K562 (cell line): Measurements from ENCODE around the gene ACER3. TPM values are rescaled to one million over a fixed set of nuclear protein-coding genes. Genes with fewer than 3 reads are reported as not detected.

Source experiments
- ATAC-seq: fragments of 200-7000 bp; cut with Tn5 transposase; 3 replicates; pipeline ENCODE4 v1.9.1; 2020; ENCODE audit warnings: moderate library complexity
- BruUV-seq: library from RNA; stranded (reverse); fragments of 400-500 nt; replicated peaks from 2 replicates; lab custom pipeline; 2021; lab: Mats Ljungman, UMichigan
- CTCF ChIA-PET: fragments of 300-600 bp; formaldehyde crosslinking; extraction: SDS; loops from one replicate; lab custom pipeline; 2021; ENCODE audit warnings: low intra/inter-chr PET ratio; lab: Yijun Ruan, JAX
- POLR2A ChIA-PET: fragments of 300-600, 350-650 bp; sonication (Branson Sonifier 250); formaldehyde crosslinking; extraction: SDS; loops from one replicate; lab custom pipeline; 2021; ENCODE audit warnings: antibody characterized with exemption, inconsistent platforms; lab: Yijun Ruan, JAX
- DNase-seq, 4 experiments: peaks; one replicate each; pipeline versions ENCODE4 v3.0.0 to v3.0.0-alpha.2; 2011 to 2018; ENCODE audit warnings: low spot score in 3 of 4, mixed read lengths in 3 of 4; ENCODE audit errors: extremely low read depth in 1 of 4
- FAIRE-seq: peaks from 2 replicates; lab custom pipeline; 2011; peaks lifted over from hg19 to GRCh38; lab: Jason Lieb, UNC
- H2AFZ ChIP-seq: 2 replicates; pipeline ENCODE4 v1.6.0; 2011; ENCODE audit warnings: low read depth, low read length, control low read depth, inconsistent platforms
- H3K27ac ChIP-seq: fragments of 200-600 bp; 3 replicates; pipeline ENCODE4 v1.8.0; 2011; ENCODE audit warnings: low read depth, mild to moderate bottlenecking, control low read depth, inconsistent platforms, low read length, moderate library complexity, mixed read lengths; ENCODE audit errors: extremely low read depth
- H3K27me3 ChIP-seq, 2 experiments: fragments of 300-600 bp in 1 of 2; 2 replicates in 1 of 2; 3 replicates in 1 of 2; pipeline versions ENCODE4 v1.6.0 to v1.8.0; 2011; ENCODE audit warnings: inconsistent platforms in 2 of 2, low read length in 2 of 2, mild to moderate bottlenecking in 1 of 2, mixed read lengths in 1 of 2, moderate library complexity in 1 of 2; ENCODE audit not compliant: control insufficient read depth in 2 of 2, insufficient read depth in 2 of 2
- H3K36me3 ChIP-seq: fragments of 300-600 bp; 3 replicates; pipeline ENCODE4 v1.8.0; 2011; ENCODE audit warnings: mild to moderate bottlenecking, low read length, inconsistent platforms; ENCODE audit not compliant: control insufficient read depth, insufficient read depth
- H3K4me1 ChIP-seq, 2 experiments: fragments of 200-600 bp in 1 of 2; replicated peaks in 1 of 2; 2 replicates in 1 of 2; 3 replicates in 1 of 2; pipeline versions ENCODE4 v1.5.1 to v1.8.0; 2011; ENCODE audit warnings: inconsistent platforms in 2 of 2, low read length in 2 of 2, mild to moderate bottlenecking in 1 of 2, mixed read lengths in 1 of 2, moderate library complexity in 1 of 2; ENCODE audit not compliant: control insufficient read depth in 2 of 2, insufficient read depth in 2 of 2
- H3K4me2 ChIP-seq: 2 replicates; pipeline ENCODE4 v1.6.1; 2011; ENCODE audit warnings: low read length, control low read depth, inconsistent platforms, mixed read lengths; ENCODE audit not compliant: insufficient read depth
- H3K4me3 ChIP-seq: fragments of 200-600 bp; sonication (generic), shearing (Covaris generic); 2 replicates; pipeline ENCODE4 v1.5.1; 2016; ENCODE audit warnings: control low read depth, inconsistent platforms
- H3K79me2 ChIP-seq: fragments of 200-600 bp; 3 replicates; pipeline ENCODE4 v1.8.0; 2011; ENCODE audit warnings: low read length, inconsistent platforms; ENCODE audit not compliant: control insufficient read depth, insufficient read depth
- H3K9ac ChIP-seq, 2 experiments: 2 replicates each; pipeline versions ENCODE4 v1.6.0 to v1.6.1; 2011; ENCODE audit warnings: low read depth in 2 of 2, low read length in 2 of 2, control low read depth in 1 of 2, inconsistent platforms in 1 of 2, mild to moderate bottlenecking in 1 of 2, mixed read lengths in 1 of 2; ENCODE audit not compliant: insufficient read depth in 1 of 2
- H3K9me1 ChIP-seq: one replicate; pipeline ENCODE4 v1.6.0; 2011; ENCODE audit warnings: inconsistent platforms, mild to moderate bottlenecking, low read length, moderate library complexity; ENCODE audit not compliant: control insufficient read depth, insufficient read depth
- H3K9me3 ChIP-seq: replicated peaks from 2 replicates; pipeline ENCODE4 v1.5.1; 2011; ENCODE audit warnings: low read depth, low read length, inconsistent platforms; ENCODE audit not compliant: control insufficient read depth, insufficient read depth
- H4K20me1 ChIP-seq: replicated peaks from 2 replicates; pipeline ENCODE4 v1.6.1; 2011; ENCODE audit warnings: low read length, inconsistent platforms, mixed read lengths; ENCODE audit not compliant: control insufficient read depth, insufficient read depth
- ARID1B ChIP-seq: fragments of 450-650 bp; IDR thresholded peaks from 2 replicates; pipeline ENCODE4 v1.6.1; 2016; ENCODE audit warnings: antibody characterized with exemption, mild to moderate bottlenecking, inconsistent platforms
- BHLHE40 ChIP-seq: IDR thresholded peaks from 2 replicates; pipeline ENCODE4 v1.6.1; 2011; ENCODE audit warnings: low read length, improper control_type of control experiment
- CBFA2T2 ChIP-seq: fragments of 450-650 bp; conservative IDR thresholded peaks from 2 replicates; pipeline ENCODE4 v1.6.1; 2017; ENCODE audit warnings: mild to moderate bottlenecking
- CBFA2T3 ChIP-seq: fragments of 450-650 bp; IDR thresholded peaks from 2 replicates; pipeline ENCODE4 v1.6.1; 2017
- EWSR1 ChIP-seq: fragments of 450-650 bp; IDR thresholded peaks from 2 replicates; pipeline ENCODE4 v1.6.1; 2018; ENCODE audit warnings: borderline replicate concordance, mild to moderate bottlenecking, low read depth, moderate library complexity; ENCODE audit not compliant: partially characterized antibody
- NCOR1 ChIP-seq: fragments of 450-650 bp; IDR thresholded peaks from 2 replicates; pipeline ENCODE4 v1.6.1; 2016; ENCODE audit warnings: mild to moderate bottlenecking, moderate library complexity
- TAL1 ChIP-seq: fragments of 450-650 bp; IDR thresholded peaks from 2 replicates; pipeline ENCODE4 v1.6.1; 2016; ENCODE audit warnings: mild to moderate bottlenecking
- TCF3 ChIP-seq: sonication (generic); formaldehyde crosslinking; IDR thresholded peaks from 2 replicates; pipeline ENCODE4 v1.4.0; 2020; ENCODE audit warnings: mild to moderate bottlenecking, missing genetic modification reagents
- ZNF133 ChIP-seq: fragments of 250-450 bp; sonication (Bioruptor Pico); IDR thresholded peaks from 2 replicates; pipeline ENCODE4 v1.4.0; 2020; ENCODE audit warnings: mild to moderate bottlenecking
- WGBS: fragments of 100-300 bp; shearing (Covaris generic); methylation state at CpG from one replicate; pipeline ENCODE4 v1.1.6; 2016; ENCODE audit warnings: low coverage, mixed read lengths; ENCODE audit not compliant: insufficient coverage; ENCODE audit errors: missing lambda C conversion rate; 5-methylcytosine and 5-hydroxymethylcytosine counted together
- in situ Hi-C: fragments of 300-500 bp; cut with MboI; formaldehyde crosslinking; loops from 4 replicates; pipeline ENCODE4 v1.15.0; 2018; ENCODE audit warnings: inconsistent platforms, mixed read lengths
- intact Hi-C: fragments of 100-400 bp; cut with micrococcal nuclease; formaldehyde crosslinking; loops from 2 replicates; pipeline ENCODE4 v1.14.2; 2022
- polyA plus RNA-seq, 8 experiments: library from polyadenylated mRNA; depleted of rRNA in 4 of 8; stranded (reverse) in 5 of 8; unstranded in 3 of 8; fragments of >200 nt; fragmentation: Nextera tagmentation in 2 of 8; fragmentation: Illumina TruSeq in 1 of 8; extraction: Ambion mirVana in 2 of 8; extraction: Trizol in 1 of 8; gene quantifications; 2 replicates each; pipeline versions ENCODE4 v1.2.1 to v1.2.3, GENCODE V29; 2011 to 2014; ENCODE audit warnings: inconsistent platforms in 1 of 8, missing spikeins in 1 of 8
- total RNA-seq, 7 experiments: library from RNA; depleted of rRNA in 6 of 7; stranded (reverse); fragments of >200 nt in 6 of 7; fragmentation: Illumina TruSeq in 2 of 7; extraction: Trizol in 2 of 7; gene quantifications; 2 replicates each; pipeline versions ENCODE4 v1.2.1 to v1.2.3, GENCODE V29; 2011 to 2021; ENCODE audit warnings: low replicate concordance in 1 of 7
- TF ChIP-seq, protein P1 (sequence below): IDR thresholded peaks from 2 replicates; pipeline ENCODE4 v1.6.1; 2014; ENCODE audit warnings: antibody characterized with exemption

ACER3 gene
- total and polyA plus RNA-seq, 9 of the 15 experiments (the other 6 are each of a cell fraction or from before 2014, with no cell fraction given): 2.0 to 23.8 (median 9.5) TPM

DNA sequence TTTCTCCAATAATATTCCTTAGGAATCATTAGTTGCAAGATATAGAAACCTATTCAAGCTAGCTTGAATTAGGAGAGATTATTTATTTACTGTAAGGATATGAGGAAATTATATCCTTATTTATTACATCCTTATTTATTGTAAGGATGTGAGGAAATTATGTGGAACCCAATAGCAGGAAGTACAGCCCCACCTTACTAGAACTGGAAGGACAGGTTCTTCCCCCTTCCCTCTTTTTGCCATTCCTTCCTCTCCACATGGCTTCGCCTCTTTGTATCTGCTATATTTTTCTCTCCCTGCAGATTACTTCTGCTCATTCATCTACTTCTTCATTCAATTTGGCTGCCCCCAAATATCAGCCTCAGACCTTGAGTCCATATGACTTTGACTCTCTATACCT, 124.0 kb downstream of the ACER3 start (continued):
- TF ChIP-seq, protein P1, sequence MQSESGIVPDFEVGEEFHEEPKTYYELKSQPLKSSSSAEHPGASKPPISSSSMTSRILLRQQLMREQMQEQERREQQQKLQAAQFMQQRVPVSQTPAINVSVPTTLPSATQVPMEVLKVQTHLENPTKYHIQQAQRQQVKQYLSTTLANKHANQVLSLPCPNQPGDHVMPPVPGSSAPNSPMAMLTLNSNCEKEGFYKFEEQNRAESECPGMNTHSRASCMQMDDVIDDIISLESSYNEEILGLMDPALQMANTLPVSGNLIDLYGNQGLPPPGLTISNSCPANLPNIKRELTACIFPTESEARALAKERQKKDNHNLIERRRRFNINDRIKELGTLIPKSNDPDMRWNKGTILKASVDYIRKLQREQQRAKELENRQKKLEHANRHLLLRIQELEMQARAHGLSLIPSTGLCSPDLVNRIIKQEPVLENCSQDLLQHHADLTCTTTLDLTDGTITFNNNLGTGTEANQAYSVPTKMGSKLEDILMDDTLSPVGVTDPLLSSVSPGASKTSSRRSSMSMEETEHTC: no peak
- no peak for TF ChIP-seq ZNF133 (CRISPR knock-in tag)
- TF ChIP-seq, all 486 proteins: peak for 0

DNA sequence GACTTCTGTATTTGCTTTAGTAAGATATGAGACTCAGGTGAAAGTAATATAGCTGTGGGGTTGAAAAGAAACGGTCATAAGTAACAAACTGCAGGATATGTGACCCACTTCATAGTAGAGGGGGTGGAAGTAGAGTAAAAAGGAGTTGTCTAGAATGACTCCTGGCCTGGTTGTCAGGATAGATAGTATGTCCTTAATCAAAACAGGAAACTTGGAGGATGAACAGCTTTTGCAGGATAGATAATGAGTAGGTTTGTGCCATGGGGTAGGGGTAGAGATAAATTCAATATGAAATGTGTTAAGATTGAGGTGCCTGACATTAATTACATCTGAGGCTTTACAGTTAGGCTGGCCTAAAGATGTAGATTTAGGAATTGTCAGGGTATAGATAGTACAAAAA, 126.5 kb downstream of the ACER3 start:
- Histone ChIP-seq H3K27ac (0 out of 3 replicates have a peak overlapping the region, but pooled peaks have one; percentile 30), H3K27me3 (no peaks in the 10 kb centered on the region), H3K4me2 (no peak overlapping the region), H2AFZ (no peak overlapping the region), H3K9ac (no peak overlapping the region), H3K4me3 (no peak overlapping the region), H4K20me1 (no peaks in the 10 kb centered on the region), H3K9me3 (no peaks in the 10 kb centered on the region), H3K4me1 (peaks cover 0 to 6% of the 10 kb centered on the region in 2 experiments; a peak in 2 of 5 replicates), H3K79me2 (no peaks in the 10 kb centered on the region), H3K36me3 (no peaks in the 10 kb centered on the region; the same call in 2 of the 3 replicates), H3K9me1 (no peaks in the 10 kb centered on the region)
- CTCF ChIA-PET: no interaction called here
- POLR2A ChIA-PET: interaction anchor here (0.6 kb wide), 1 partner anchor 188 kb away, joined by 3 read pairs; no protein-coding TSS in a partner anchor
- no peak for TF ChIP-seq EWSR1
- TF ChIP-seq TAL1: 0 out of 2 replicates have a peak, but pooled peaks have one; percentile 21
- TF ChIP-seq BHLHE40: no peak
- TF ChIP-seq CBFA2T3: peak; percentile 78
- TF ChIP-seq NCOR1: peak; percentile 39; the same call in 1 of the 2 replicates
- peak; percentile 59 for TF ChIP-seq CBFA2T2
- TF ChIP-seq TCF3 (CRISPR knock-in tag): peak; percentile 39; the same call in 1 of the 2 replicates
- peak; percentile 19 for TF ChIP-seq ARID1B
- BruUV-seq: no TSS peak
- in situ Hi-C loops: no loop called here
- WGBS: 6% methylated on average over 1 of the region's 1 CpG
- DNase-seq (peak in 2 of 4 experiments; percentile 8 to 11), ATAC-seq (no peak; the same call in 1 of the 3 replicates), FAIRE-seq (no peak)
- intact Hi-C loops: no loop called here
